IMR-90 (cell line): ENCODE results near the gene UTRN. TPM values are rescaled to one million over a fixed set of nuclear protein-coding genes. Genes with fewer than 3 reads are reported as not detected.

Experiments
- ATAC-seq: fragments of 200-7000 bp; cut with Tn5 transposase; 2 replicates; pipeline ENCODE4 v1.9.1; 2020; ENCODE audit warnings: low read depth, mild to moderate bottlenecking, moderate library complexity
- BruUV-seq: library from RNA; stranded (reverse); fragments of 400-500 nt; replicated peaks from 2 replicates; lab custom pipeline; 2021; lab: Mats Ljungman, UMichigan
- CTCF ChIA-PET: fragments of 300-600 bp; formaldehyde crosslinking; extraction: SDS; loops from one replicate; lab custom pipeline; 2021; ENCODE audit warnings: antibody characterized with exemption; lab: Yijun Ruan, JAX
- POLR2A ChIA-PET: fragments of 300-600 bp; sonication (Branson Sonifier 250); formaldehyde crosslinking; loops from one replicate; lab custom pipeline; 2022; ENCODE audit warnings: antibody characterized with exemption; ENCODE audit not compliant: unreplicated experiment; lab: Charles Lee
- DNase-seq: peaks from one replicate; pipeline ENCODE4 v3.0.0; 2013
- H2AFZ ChIP-seq: replicated peaks from 2 replicates; pipeline ENCODE3; 2013; ENCODE audit warnings: low read length, mild to moderate bottlenecking; ENCODE audit not compliant: poor library complexity
- H2AK5ac ChIP-seq: 2 replicates; pipeline ENCODE4 v1.6.1; 2013; ENCODE audit warnings: low read depth, low read length, inconsistent platforms
- H2AK9ac ChIP-seq: replicated peaks from 2 replicates; pipeline ENCODE3; 2013; ENCODE audit warnings: mild to moderate bottlenecking, low read depth, low read length, moderate library complexity; ENCODE audit not compliant: poor library complexity
- H2BK120ac ChIP-seq: 2 replicates; pipeline ENCODE4 v1.6.1; 2013; ENCODE audit warnings: low read depth, low read length, inconsistent platforms
- H2BK15ac ChIP-seq: 3 replicates; pipeline ENCODE4 v1.6.1; 2013; ENCODE audit warnings: low read depth, low read length, inconsistent platforms
- H2BK20ac ChIP-seq: 2 replicates; pipeline ENCODE4 v1.6.1; 2013; ENCODE audit warnings: low read depth, mild to moderate bottlenecking, inconsistent platforms, low read length, moderate library complexity
- H2BK5ac ChIP-seq: 2 replicates; pipeline ENCODE4 v1.6.1; 2013; ENCODE audit warnings: mild to moderate bottlenecking, low read depth, low read length, inconsistent platforms; ENCODE audit not compliant: poor library complexity, severe bottlenecking
- H3K14ac ChIP-seq: replicated peaks from 2 replicates; pipeline ENCODE4 v1.6.1; 2013; ENCODE audit warnings: low read depth, low read length, inconsistent platforms
- H3K18ac ChIP-seq: 2 replicates; pipeline ENCODE4 v1.6.1; 2013; ENCODE audit warnings: low read depth, low read length, control low read depth
- H3K23ac ChIP-seq: 2 replicates; pipeline ENCODE4 v1.6.1; 2013; ENCODE audit warnings: low read depth, low read length, inconsistent platforms
- H3K27ac ChIP-seq: 2 replicates; pipeline ENCODE4 v1.5.1; 2013; ENCODE audit warnings: mild to moderate bottlenecking, control low read depth, low read length; ENCODE audit not compliant: insufficient read depth
- H3K27me3 ChIP-seq: 2 replicates; pipeline ENCODE4 v1.6.1; 2013; ENCODE audit warnings: low read length; ENCODE audit not compliant: control insufficient read depth, insufficient read depth
- H3K36me3 ChIP-seq: 2 replicates; pipeline ENCODE4 v1.6.1; 2013; ENCODE audit warnings: low read length, mixed read lengths; ENCODE audit not compliant: control insufficient read depth, insufficient read depth
- H3K4ac ChIP-seq: 2 replicates; pipeline ENCODE4 v1.6.1; 2013; ENCODE audit warnings: low read depth, low read length, inconsistent platforms
- H3K4me1 ChIP-seq: 2 replicates; pipeline ENCODE4 v1.6.1; 2013; ENCODE audit warnings: low read length, mixed read lengths; ENCODE audit not compliant: control insufficient read depth, insufficient read depth
- H3K4me2 ChIP-seq: 2 replicates; pipeline ENCODE4 v1.6.1; 2013; ENCODE audit warnings: low read depth, mild to moderate bottlenecking, control low read depth, low read length, moderate library complexity
- H3K4me3 ChIP-seq: 2 replicates; pipeline ENCODE4 v1.5.1; 2013; ENCODE audit warnings: low read depth, mild to moderate bottlenecking, control low read depth, low read length, moderate library complexity; ENCODE audit not compliant: insufficient read depth
- H3K56ac ChIP-seq: 2 replicates; pipeline ENCODE4 v1.6.1; 2013; ENCODE audit warnings: low read length, inconsistent platforms; ENCODE audit not compliant: insufficient read depth; ENCODE audit errors: extremely low read depth
- H3K79me1 ChIP-seq, 2 experiments: 2 replicates each; pipeline ENCODE4 v1.6.1; 2013; ENCODE audit warnings: low read length in 2 of 2, inconsistent platforms in 1 of 2, low read depth in 1 of 2
- H3K9ac ChIP-seq: 2 replicates; pipeline ENCODE4 v1.6.1; 2013; ENCODE audit warnings: low read depth, low read length, control low read depth
- H3K9me1 ChIP-seq: 2 replicates; pipeline ENCODE4 v1.6.1; 2013; ENCODE audit warnings: low read length, inconsistent platforms; ENCODE audit not compliant: insufficient read depth
- H3K9me3 ChIP-seq: 2 replicates; pipeline ENCODE4 v1.6.1; 2013; ENCODE audit warnings: low read length; ENCODE audit not compliant: control insufficient read depth, insufficient read depth
- H4K20me1 ChIP-seq: 2 replicates; pipeline ENCODE4 v1.6.1; 2013; ENCODE audit warnings: low read length, inconsistent platforms; ENCODE audit not compliant: insufficient read depth
- H4K5ac ChIP-seq: 2 replicates; pipeline ENCODE4 v1.6.1; 2013; ENCODE audit warnings: mild to moderate bottlenecking, low read depth, low read length, control low read depth
- H4K8ac ChIP-seq, 2 experiments: 2 replicates each; pipeline ENCODE4 v1.6.1; 2013; ENCODE audit warnings: low read depth in 2 of 2, low read length in 2 of 2, control low read depth in 1 of 2, inconsistent platforms in 1 of 2
- H4K91ac ChIP-seq: 2 replicates; pipeline ENCODE4 v1.6.1; 2013; ENCODE audit warnings: low read depth, low read length, inconsistent platforms; ENCODE audit not compliant: insufficient read depth
- CHD1 ChIP-seq: IDR thresholded peaks from 2 replicates; pipeline ENCODE4 v1.6.1; 2012; ENCODE audit warnings: low read depth, low read length, improper control_type of control experiment
- FOS ChIP-seq: fragments of 150-350 bp; IDR thresholded peaks from 2 replicates; pipeline ENCODE4 v1.6.1; 2016; ENCODE audit warnings: low read depth, low read length
- MXI1 ChIP-seq: IDR thresholded peaks from 2 replicates; pipeline ENCODE4 v1.6.1; 2012; ENCODE audit warnings: low read depth, mild to moderate bottlenecking, low read length, moderate library complexity, borderline replicate concordance
- RAD21 ChIP-seq: IDR thresholded peaks from 2 replicates; pipeline ENCODE4 v1.6.1; 2012; ENCODE audit warnings: low read length, improper control_type of control experiment
- RCOR1 ChIP-seq: IDR thresholded peaks from 2 replicates; pipeline ENCODE4 v1.6.1; 2012; ENCODE audit warnings: mild to moderate bottlenecking, low read length, improper control_type of control experiment; ENCODE audit not compliant: insufficient replicate concordance
- RFX5 ChIP-seq: IDR thresholded peaks from 2 replicates; pipeline ENCODE4 v1.8.0; 2012; ENCODE audit warnings: low read depth, mild to moderate bottlenecking, low read length, moderate library complexity
- USF2 ChIP-seq: fragments of 150-350 bp; IDR thresholded peaks from 2 replicates; pipeline ENCODE4 v1.6.1; 2017; ENCODE audit warnings: mild to moderate bottlenecking, antibody characterized with exemption, low read length, low read depth
- dilution Hi-C: fragments of 300-500 bp; cut with HindIII; formaldehyde crosslinking; loops from one replicate; pipeline ENCODE4 v1.14.3; 2018; ENCODE audit warnings: low sequenced_read_pairs; ENCODE audit not compliant: unreplicated experiment
- in situ Hi-C: fragments of 300-500 bp; cut with MboI; formaldehyde crosslinking; loops from 3 replicates; pipeline ENCODE4 v1.14.3; 2019; ENCODE audit warnings: low sequenced_read_pairs, inconsistent platforms, mixed read lengths
- intact Hi-C: fragments of 100-400 bp; cut with micrococcal nuclease; formaldehyde crosslinking; loops from 2 replicates; pipeline ENCODE4 v1.10.0; 2022
- polyA plus RNA-seq, 3 experiments: library from polyadenylated mRNA; depleted of rRNA; stranded (reverse); fragments of >200 nt; gene quantifications; 2 replicates each; pipeline ENCODE4 v1.2.3, GENCODE V29; 2012; ENCODE audit warnings: low replicate concordance in 1 of 3
- total RNA-seq: library from RNA; depleted of rRNA; stranded (reverse); fragments of >200 nt; gene quantifications from 2 replicates; pipeline ENCODE4 v1.2.3, GENCODE V29; 2012

Gene UTRN
- total and polyA plus RNA-seq, 2 of the 4 experiments (the other 2 are of a cell fraction) = 17.3 to 83.5 TPM

GRCh38 chr6:144316862-144317195 is 31.7 kb downstream of the UTRN start:
- Histone ChIP-seq H2BK20ac (no peak overlapping the region), H4K5ac (no peak overlapping the region), H2AFZ (no peak overlapping the region), H3K36me3 (no peaks in the 10 kb centered on the region), H2BK120ac (no peak overlapping the region), H3K4ac (no peak overlapping the region), H3K27me3 (no peaks in the 10 kb centered on the region), H3K56ac (no peak overlapping the region), H3K18ac (no peak overlapping the region), H4K8ac (no peak overlapping the region), H3K27ac (no peak overlapping the region), H4K91ac (no peak overlapping the region), H3K4me2 (no peak overlapping the region), H3K14ac (no peak overlapping the region), H2AK5ac (no peak overlapping the region), H2BK5ac (no peak overlapping the region), H3K79me1 (peaks cover 33 to 61% of the 10 kb centered on the region in 2 experiments), H3K4me1 (peaks cover 3% of the 10 kb centered on the region), H3K4me3 (no peak overlapping the region), H4K20me1 (no peaks in the 10 kb centered on the region; the same call in 1 of the 2 replicates), H3K9me1 (peaks cover 10% of the 10 kb centered on the region; the same call in 1 of the 2 replicates), H3K9me3 (no peaks in the 10 kb centered on the region), H3K9ac (no peak overlapping the region), H2AK9ac (no peak overlapping the region), H2BK15ac (no peak overlapping the region), H3K23ac (no peak overlapping the region)
- ATAC-seq (no peak), DNase-seq (no peak)
- no TSS peak for BruUV-seq
- TF ChIP-seq USF2 (no peak), RAD21 (no peak), FOS (no peak), CHD1 (no peak), RFX5 (no peak), RCOR1 (no peak), MXI1 (no peak)
- ChIA-PET POLR2A (no interaction called here), CTCF (no interaction called here)
- in situ Hi-C loops = no loop called here
- dilution Hi-C loops = no loop called here
- intact Hi-C loops = no loop called here
